Fibroblast of skin of scalp (primary cell): ENCODE results near the gene TNP1.

Experiments used
- DNase-seq: peaks from one replicate; pipeline ENCODE4 v3.0.0-alpha.2; 2013

Gene TNP1

GRCh38 chr2:216873573-216873972, 13.7 kb upstream of the TNP1 start:
- no peak for DNase-seq

GRCh38 chr2:216872624-216873023, 12.8 kb upstream of the TNP1 start:
- DNase-seq, result no peak

- DNase-seq, result no peak
These were observed 12.2 kb upstream of the TNP1 start for GRCh38 chr2:216872040-216872439.

DNA sequence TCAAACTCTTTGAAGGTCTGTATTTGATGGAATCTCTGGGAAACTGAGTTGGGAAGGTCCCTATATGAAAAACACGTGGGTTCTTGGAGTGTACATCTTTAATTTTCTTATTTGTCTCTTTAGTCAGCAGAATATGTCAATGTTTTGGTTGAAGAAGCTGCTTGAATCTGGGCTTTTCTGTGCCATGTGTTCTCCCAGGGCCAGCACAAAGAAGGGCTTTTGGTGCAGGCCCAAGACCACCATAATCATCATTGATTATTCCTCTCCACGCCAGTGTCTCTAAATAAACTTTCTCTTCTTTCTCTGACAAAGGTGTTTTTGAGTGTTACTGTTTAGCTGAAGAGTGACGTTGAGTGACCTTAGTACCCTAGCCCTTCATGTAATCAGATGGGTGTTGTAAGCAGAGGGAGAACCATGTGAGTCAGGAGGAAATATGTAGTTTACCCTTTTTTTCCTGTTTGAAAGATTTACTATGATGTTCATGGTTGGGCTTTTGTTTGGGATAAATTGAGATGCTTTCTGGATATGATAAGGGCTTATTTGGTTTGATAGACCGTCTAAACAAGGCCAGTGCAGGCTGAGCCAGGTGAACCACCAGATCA, 11.6 kb upstream of the TNP1 start:
- DNase-seq, result no peak

- DNase-seq, result no peak
These were observed 10.9 kb upstream of the TNP1 start for GRCh38 chr2:216870508-216871332.

GRCh38 chr2:216866515-216867095, 6.7 kb upstream of the TNP1 start:
- DNase-seq, result no peak

DNA sequence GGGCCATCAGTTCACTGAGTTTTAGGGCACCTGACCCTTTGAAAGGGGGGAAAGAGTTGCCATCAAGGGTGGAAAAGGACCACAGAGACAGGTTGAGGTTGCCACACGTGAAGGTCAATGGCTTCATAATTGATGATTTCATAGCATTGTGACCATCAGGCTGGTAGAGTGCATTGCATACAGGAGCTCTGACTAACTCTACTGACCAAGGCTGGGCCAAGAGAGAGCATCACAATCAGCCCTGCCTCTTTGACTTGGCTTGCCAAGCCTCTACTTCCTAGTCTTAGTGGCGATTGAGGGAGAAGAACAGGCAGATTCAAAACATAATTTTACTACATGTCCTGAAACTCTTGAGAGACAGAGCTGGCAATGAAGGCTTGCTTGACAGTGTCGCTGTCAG, 5.8 kb upstream of the TNP1 start:
- no peak for DNase-seq

- no peak for DNase-seq
These were observed 4.1 kb upstream of the TNP1 start for GRCh38 chr2:216863946-216864345.

GRCh38 chr2:216862628-216863398, 2.9 kb upstream of the TNP1 start:
- no peak for DNase-seq

DNA sequence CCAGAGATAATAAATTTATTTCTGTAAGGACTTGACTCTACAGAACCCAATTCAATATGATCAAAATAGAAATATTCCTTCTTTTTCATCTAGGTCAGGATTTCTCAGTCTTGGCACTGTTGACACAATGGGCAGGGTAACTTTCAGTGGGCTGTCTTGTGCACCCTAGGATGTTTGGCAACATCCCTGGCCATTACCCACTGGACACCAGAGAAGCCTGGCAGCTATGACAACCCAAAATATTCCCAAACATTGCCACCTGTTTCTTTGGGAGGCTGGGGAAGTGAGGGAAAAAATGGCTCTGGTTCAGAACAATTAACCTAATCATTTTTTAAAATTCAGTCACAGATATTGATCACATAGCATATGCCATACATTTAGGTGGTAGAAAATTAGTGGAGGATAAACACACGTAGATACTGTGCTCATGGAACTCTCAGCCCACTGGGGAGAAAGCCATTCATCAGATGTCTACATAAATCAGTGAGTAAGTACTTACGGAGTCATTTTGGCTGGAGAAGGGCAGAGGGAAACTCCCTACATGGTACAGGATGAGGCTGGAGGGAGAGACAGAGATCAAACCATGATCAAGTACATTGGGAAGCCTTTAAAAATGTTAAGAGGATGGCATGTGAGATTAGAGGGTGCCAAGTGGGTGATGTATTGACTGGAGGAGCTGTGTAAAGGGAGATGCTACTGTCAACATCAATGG, 718 bp upstream of the TNP1 start:
- DNase-seq, result no peak

DNA sequence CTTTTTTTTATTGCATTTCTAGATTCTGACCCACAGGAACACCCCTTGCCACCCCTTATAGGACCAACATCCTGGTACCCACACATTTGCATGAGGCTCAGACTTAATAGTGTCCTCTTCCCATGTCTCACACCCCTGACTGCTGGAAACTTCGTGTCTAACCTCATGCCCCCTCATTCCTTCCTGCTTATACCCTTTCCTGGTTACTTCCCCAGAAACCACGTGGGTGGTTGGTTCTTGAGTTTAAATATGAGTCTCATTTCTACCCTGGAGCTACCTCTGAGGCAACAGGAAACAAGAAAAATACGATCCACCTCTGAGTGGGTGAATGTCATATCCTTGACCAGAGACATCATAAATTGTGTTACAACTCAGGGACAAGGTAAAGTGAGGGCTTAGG, 1.6 kb downstream of the TNP1 start:
- no peak for DNase-seq

DNA sequence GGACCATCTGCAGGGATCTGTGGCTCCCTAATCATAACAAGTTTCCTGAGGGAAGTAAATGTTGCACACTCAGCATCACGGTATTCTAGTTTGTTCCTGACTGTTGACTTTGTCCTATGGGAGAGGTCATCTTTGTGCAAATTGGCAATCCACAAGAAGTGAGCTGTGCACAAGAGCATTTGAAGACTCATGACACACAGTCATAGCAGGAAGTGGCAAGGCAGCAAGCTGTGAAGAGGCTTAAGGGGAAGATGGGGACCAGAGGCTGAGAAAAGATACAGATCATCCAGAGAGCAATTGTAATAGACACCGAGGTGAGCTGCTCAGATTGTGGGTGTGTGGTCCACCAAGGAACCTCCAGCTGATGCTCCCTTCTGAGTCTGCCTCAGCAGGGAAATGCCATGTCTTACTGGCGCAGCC, 2.7 kb downstream of the TNP1 start:
- peak; percentile 79 for DNase-seq

- no peak for DNase-seq
These were observed 3.3 kb downstream of the TNP1 start for GRCh38 chr2:216856406-216857065.

DNA sequence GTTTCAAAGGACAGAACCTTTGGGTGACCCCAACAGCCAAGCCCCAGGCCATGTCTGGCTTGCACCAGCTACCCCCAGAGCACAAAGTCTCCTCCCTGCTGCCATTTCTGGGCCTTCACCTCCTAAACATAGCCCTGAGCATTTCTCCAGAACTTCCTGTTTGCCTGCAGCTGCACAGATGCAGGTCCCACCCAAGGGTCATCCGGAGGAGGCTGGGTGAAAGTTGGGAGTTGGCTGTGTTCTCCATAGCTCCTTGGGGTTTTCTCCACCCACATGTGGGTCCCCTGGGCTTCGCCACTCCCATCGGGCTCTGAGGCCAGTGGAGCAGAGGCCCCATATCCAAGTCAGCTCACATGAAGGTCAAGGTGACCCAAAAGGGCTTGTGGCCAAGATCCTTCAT, 4.3 kb downstream of the TNP1 start:
- no peak for DNase-seq

GRCh38 chr2:216855079-216855478, 4.8 kb downstream of the TNP1 start:
- no peak for DNase-seq

DNA sequence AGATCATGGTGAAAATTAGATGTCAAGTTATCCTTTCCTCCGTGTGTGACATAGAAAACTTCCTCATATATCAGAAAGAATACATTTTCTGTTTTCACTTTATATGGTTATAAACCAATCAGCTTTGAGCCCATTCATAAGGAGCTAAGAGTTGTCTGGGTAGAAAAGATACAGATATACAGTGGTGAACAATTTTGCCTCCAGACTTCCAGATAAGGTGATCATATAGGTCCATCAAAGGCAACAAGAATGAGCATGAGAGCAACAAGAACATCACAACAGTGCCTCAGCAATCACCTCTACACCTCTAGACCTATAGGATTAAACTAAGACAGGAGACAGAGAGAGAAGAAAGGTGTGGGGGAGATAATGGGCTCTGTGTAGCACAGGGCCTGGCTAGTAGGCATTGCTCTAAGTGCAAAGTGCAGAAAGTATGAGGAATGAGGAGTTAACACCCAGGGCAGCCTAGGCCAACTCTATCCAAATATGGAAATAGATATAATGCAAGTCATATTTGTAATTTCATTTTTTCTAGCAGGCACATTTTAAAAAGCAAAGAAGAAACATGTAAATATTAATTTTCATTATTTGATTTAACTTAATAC, 8.3 kb downstream of the TNP1 start:
- DNase-seq, result no peak

DNA sequence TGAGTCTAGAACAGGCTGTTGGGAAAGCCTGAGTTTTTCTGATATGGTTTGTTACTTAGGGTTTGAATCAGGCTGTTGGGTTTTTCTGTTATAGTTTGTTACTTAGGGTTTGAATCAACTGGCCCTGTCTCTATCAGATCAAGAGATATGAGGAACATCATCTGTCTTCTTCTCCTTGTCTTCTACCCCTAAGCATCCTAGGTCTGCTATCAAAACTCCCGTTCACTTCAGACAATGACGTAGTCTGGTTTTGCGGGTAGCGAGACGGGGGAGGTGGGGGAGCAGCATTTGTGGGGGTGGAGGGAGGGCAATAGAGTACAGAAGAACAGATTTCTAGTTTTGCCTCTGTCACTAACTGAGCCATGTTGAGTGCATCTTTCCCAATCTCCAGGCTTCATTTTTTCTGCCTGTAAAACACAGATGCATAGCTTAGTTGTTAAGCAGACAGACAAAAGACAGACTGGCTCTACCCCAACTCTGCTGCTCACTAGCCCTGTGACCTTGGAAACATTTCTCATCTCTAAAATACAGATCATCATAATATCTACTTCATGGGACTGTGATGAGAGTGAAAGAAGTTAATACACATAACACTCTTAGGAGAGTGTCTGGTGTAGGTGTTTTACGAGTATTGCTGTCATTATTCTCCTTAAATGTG, 9.1 kb downstream of the TNP1 start:
- DNase-seq, result no peak

DNA sequence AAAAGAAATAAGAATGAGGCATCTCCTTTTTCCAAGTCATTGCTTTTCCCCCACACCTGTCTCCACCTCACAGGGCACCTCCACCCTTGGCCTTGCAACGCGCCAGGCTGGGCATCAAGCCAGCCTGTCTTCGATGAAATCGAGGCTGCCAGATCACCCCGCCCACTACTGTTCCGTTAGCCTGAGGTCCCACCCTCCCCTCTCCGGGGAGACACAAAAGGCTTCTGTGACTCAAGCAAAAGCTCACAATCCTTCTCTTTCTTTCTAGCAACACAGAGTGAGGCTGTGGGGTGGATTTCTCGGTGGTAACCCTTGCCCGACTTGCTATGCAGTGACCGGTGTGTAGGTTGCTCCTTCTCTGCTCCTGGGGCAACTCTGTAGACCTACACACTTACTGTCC, 9.9 kb downstream of the TNP1 start:
- no peak for DNase-seq

DNA sequence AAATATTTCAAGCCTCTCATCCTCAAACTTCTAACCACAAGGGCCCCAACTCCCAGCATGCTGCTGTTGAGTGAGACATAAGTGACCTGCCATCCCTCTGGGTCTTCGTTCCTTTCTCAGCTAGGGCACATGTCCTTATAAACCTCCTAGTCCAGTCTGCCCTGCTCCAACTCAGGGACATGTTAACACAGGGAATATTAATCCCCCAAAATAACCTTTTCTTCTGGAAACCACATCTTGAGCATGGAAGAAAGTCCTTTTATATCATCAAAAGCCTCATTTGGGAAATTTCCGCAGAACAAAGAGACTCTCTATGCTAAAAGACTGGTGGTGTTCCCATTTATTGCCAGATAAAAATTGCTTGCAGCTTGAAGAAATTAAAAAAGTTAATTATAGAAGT, 14.4 kb downstream of the TNP1 start:
- peak; percentile 24 for DNase-seq

GRCh38 chr2:216842636-216843035, 17.2 kb downstream of the TNP1 start:
- no peak for DNase-seq

GRCh38 chr2:216839688-216840087, 20.2 kb downstream of the TNP1 start:
- no peak for DNase-seq
